GM20000 (cell line): ENCODE data around the gene SLC38A10.
A peak's percentile ranks its signal among the peaks of the same experiment; 100 is the strongest.

ENCODE experiments used
- DNase-seq: peaks from one replicate; pipeline ENCODE4 v3.0.0; 2012; ENCODE audit warnings: low spot score
- CTCF ChIP-seq: IDR thresholded peaks from 2 replicates; pipeline ENCODE4 v1.5.1; 2012; ENCODE audit warnings: mild to moderate bottlenecking, control low read depth; ENCODE audit errors: extremely low read depth, missing control alignments

SLC38A10 gene

GRCh38 chr17:81247339-81247990, 47.6 kb downstream of the SLC38A10 start:
- no peak for DNase-seq
- no peak for TF ChIP-seq CTCF

GRCh38 chr17:81246679-81247338, 48.3 kb downstream of the SLC38A10 start:
- TF ChIP-seq CTCF, result no peak
- no peak for DNase-seq

- no peak for TF ChIP-seq CTCF
These were observed 48.8 kb downstream of the SLC38A10 start for GRCh38 chr17:81246343-81246670.

GRCh38 chr17:81245665-81246342, 49.3 kb downstream of the SLC38A10 start:
- no peak for TF ChIP-seq CTCF

More at GRCh38 chr17:81246343-81246670, 48.8 kb downstream of the SLC38A10 start:
- no peak for DNase-seq

GRCh38 chr17:81245024-81245664, 50.0 kb downstream of the SLC38A10 start:
- DNase-seq, result peak; percentile 63

More at GRCh38 chr17:81245665-81246342, 49.3 kb downstream of the SLC38A10 start:
- no peak for DNase-seq

GRCh38 chr17:81244358-81245023, 50.6 kb downstream of the SLC38A10 start:
- TF ChIP-seq CTCF, result no peak
- DNase-seq, result no peak

More at GRCh38 chr17:81245024-81245664, 50.0 kb downstream of the SLC38A10 start:
- TF ChIP-seq CTCF, result no peak
